AG04449 (cell line): ENCODE measurements around the gene PROK2.

ENCODE experiments used
- CTCF ChIA-PET: fragments of 350-600 bp; formaldehyde crosslinking; extraction: SDS; loops from one replicate; lab custom pipeline; 2021; ENCODE audit warnings: antibody characterized with exemption; lab: Yijun Ruan, JAX
- POLR2A ChIA-PET: fragments of 400-600, 350-600 bp; formaldehyde crosslinking; extraction: SDS; loops from one replicate; lab custom pipeline; 2020; ENCODE audit warnings: antibody characterized with exemption, inconsistent platforms; lab: Yijun Ruan, JAX
- DNase-seq: peaks from one replicate; pipeline ENCODE4 v3.0.0-alpha.2; 2010; ENCODE audit warnings: low read depth, low spot score
- H3K4me3 ChIP-seq: 2 replicates; pipeline ENCODE4 v1.5.1; 2011; ENCODE audit warnings: low read depth, mild to moderate bottlenecking, control low read depth, low read length
- TF ChIP-seq, protein P1 (sequence below): IDR thresholded peaks from one replicate; pipeline ENCODE4 v1.5.1; 2011; ENCODE audit warnings: mild to moderate bottlenecking, moderate library complexity, low read length, control low read depth, inconsistent platforms; ENCODE audit not compliant: insufficient read depth; ENCODE audit errors: missing control alignments

PROK2 gene

DNA sequence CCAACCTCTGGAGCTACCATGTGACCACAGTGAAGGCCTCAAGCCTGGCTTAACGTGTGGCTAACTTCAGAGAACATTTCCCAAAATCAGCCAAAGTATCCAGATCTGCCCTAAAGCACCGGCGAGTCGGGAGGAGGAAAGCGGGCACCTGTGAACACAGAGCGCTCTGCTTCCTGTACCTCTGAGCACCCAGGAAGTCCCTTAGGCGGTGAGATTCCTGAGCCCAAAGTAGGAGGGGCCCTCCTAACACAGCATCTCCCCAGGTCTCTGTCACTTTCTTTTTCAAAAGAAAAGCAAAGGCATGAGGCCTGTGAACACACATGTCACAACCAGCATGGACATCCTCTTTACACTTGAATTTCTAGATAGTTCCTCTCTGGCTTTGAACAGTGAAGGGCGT lies 58.8 kb downstream of the PROK2 start:
- TF ChIP-seq, protein P1, sequence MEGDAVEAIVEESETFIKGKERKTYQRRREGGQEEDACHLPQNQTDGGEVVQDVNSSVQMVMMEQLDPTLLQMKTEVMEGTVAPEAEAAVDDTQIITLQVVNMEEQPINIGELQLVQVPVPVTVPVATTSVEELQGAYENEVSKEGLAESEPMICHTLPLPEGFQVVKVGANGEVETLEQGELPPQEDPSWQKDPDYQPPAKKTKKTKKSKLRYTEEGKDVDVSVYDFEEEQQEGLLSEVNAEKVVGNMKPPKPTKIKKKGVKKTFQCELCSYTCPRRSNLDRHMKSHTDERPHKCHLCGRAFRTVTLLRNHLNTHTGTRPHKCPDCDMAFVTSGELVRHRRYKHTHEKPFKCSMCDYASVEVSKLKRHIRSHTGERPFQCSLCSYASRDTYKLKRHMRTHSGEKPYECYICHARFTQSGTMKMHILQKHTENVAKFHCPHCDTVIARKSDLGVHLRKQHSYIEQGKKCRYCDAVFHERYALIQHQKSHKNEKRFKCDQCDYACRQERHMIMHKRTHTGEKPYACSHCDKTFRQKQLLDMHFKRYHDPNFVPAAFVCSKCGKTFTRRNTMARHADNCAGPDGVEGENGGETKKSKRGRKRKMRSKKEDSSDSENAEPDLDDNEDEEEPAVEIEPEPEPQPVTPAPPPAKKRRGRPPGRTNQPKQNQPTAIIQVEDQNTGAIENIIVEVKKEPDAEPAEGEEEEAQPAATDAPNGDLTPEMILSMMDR = no peak
- ChIA-PET POLR2A (no interaction called here), CTCF (interaction anchor here (5.4 kb wide), 1 partner anchor 1095 kb away, joined by 71 read pairs; no protein-coding TSS in a partner anchor)
- DNase-seq = no peak
- H3K4me3 ChIP-seq = no peak overlapping the region

DNA sequence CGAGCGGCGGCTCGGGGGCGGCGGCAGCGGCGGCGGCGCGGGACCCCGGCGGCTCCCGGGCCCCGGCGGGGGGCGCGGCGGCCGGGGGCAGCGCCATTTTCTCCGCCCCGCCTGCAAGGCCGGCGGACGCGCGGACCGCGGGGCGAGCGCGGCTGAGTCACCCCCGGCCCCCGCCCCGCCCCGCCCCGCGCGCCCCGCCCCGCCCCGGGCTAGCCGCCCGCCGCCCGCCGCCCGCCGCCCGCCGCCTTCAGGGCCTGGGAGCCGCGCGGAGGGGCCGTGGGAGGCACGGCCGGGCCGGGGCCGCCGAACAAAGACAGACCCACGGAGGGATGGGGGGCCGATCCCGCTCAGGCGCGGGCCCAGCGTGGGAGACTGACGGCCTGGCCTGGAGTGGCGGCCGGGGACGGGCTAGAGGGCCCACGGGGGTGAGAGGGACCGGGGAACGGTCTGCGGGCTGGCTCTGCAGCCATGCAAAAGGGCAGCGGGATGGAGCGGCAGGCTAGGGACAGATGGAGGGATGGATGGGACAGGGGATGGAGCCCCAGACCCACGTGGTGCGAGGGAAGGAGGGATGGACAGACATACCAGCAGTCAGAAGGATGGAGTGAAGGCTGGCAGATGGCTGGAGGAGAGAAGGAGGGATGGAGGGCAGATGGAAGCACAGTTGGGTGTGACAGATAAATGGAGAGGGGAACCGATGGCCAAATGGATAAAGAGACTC lies 59.5 kb downstream of the PROK2 start, which contains the start of gene EIF4E3:
EIF4E3 (minus strand) TSS at position 132 of the 721 bp plus-strand sequence; CDS start at position 97, 35 bp downstream.
- CTCF ChIA-PET = interaction anchor here (1.1 to 5.4 kb wide), 2 partner anchors 12 to 1096 kb away, joined by 3 to 71 read pairs; no protein-coding TSS in a partner anchor
- POLR2A ChIA-PET = no interaction called here
- TF ChIP-seq, protein P1 = no peak
- peak within 1 kb of the TSS; percentile 69 for H3K4me3 ChIP-seq
- DNase-seq = no peak

DNA sequence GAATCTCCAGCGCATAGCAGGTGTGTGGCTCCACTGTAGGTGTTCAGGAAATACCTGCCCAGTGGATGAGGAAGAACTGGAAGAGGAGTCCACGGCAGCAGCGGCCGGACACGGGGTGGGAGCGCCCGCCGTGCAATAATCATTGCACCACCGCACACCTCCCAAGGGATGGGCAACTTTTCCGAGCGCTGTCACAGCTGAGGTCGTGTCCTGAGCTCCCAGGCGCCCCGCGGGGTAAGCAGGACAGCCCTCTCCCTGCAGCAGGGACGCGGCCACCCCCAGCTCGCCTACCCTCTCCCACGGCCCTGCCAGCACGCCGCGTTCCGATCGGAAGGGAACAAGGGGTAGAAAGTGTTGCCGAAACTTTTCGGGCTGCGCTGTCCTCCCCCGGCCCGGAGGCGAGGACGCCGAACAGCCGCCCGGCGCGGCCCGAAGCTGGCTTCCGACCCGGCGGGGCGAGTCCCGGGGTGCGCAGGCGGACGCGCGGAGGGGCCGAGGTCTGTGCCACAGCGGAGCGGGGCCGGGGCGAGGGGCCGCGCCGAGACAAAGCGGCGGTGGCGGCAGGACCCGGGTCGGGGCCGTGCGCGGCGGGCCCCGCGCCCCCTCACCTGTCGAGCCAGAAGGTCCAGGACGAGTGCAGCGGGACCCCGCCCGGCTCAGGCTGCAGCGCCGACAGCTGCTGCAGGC lies 60.2 kb downstream of the PROK2 start:
- TF ChIP-seq, protein P1 = no peak
- CTCF ChIA-PET = interaction anchor here (1.1 to 1.6 kb wide), 3 partner anchors 11 to 1126 kb away, joined by 3 to 10 read pairs (median 3); no protein-coding TSS in a partner anchor
- H3K4me3 ChIP-seq = peak overlapping the region; percentile 69
- no peak for DNase-seq
- POLR2A ChIA-PET = no interaction called here

DNA sequence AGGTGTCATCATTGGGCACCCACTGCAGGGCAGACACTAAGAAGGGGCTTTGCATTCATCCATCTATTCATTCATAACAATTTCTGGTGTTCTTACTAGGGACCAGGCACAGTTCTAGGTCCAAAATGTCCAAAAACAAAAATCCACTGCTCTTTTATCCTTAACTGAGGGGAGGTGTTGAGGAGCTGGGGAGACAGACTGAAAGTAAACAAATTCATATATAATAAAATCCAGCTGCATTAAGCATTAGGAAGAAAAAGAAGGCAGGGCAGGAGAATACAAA lies 60.8 kb downstream of the PROK2 start:
- ChIA-PET CTCF (interaction anchor here (1.0 to 1.6 kb wide), 5 partner anchors 9 to 1127 kb away, joined by 3 to 10 read pairs (median 3); no protein-coding TSS in a partner anchor), POLR2A (no interaction called here)

DNA sequence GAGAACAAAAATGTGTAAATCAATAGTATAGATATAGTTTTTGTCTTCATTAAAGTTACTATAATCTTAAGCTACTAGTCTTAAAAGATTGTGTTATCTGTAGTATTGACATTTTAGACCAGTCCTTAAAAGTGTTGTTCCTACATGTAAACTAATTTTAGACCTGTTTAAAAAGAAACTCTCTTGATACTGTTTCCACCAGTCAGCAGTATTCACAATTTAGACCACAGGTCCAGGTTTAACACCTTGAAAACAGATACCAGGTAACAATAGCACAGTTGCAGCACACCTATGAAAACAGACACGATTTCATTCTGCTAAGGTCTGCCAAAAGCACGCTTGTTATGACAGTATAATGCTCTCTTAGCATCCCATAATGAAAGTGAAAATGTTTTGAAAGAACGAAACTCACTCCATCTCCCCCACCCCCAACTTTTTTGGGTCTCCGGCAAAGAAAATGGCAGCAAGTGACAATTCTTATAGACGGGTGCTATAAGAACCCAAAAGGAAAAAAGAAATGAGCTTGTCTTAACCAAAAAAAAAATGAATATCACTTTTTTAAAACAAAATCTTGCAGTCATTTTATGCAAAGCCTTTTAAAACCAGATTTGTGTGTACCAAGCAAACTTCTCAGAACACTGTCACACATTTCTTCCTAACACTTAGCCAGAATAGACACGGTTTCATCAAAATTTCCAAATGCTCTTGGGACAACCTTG lies 61.3 kb downstream of the PROK2 start:
- POLR2A ChIA-PET = no interaction called here
- CTCF ChIA-PET = interaction anchor here (0.8 to 1.6 kb wide), 6 partner anchors 9 to 1128 kb away, joined by 3 to 10 read pairs (median 3); no protein-coding TSS in a partner anchor
- TF ChIP-seq, protein P1 = no peak
- no peak overlapping the region for H3K4me3 ChIP-seq
- no peak for DNase-seq

More for the DNA sequence above, 60.8 kb downstream of the PROK2 start:
- no peak for DNase-seq
- H3K4me3 ChIP-seq = peak overlapping the region; percentile 69
- TF ChIP-seq, protein P1 = no peak
